GM21619 (cell line): Measurements from ENCODE around the gene MARK4.

ENCODE experiments used
- ATAC-seq: cut with Tn5 transposase; IDR thresholded peaks from one replicate; pipeline ENCODE4 v1.9.1; 2021; ENCODE audit not compliant: unreplicated experiment

Gene MARK4

GRCh38 chr19:45354241-45354842 lies 103.3 kb downstream of the MARK4 start:
- no peak for ATAC-seq
